Psoas muscle (tissue), 8 donors: ENCODE data around the gene SSBP2. TPM values are rescaled to one million over a fixed set of nuclear protein-coding genes. Genes with fewer than 3 reads are reported as not detected.

Source experiments
- ATAC-seq, 4 donors: fragments of 200-7000 bp; cut with Tn5 transposase; one replicate each; pipeline ENCODE4 v1.9.1; 2020; ENCODE audit warnings: moderate library complexity in 3 of 4, mild to moderate bottlenecking in 2 of 4
- DNase-seq, 2 donors: peaks; one replicate each; pipeline ENCODE4 v3.0.0-alpha.2; 2020
- H3K27ac ChIP-seq: fragments of 200-600 bp; one replicate; pipeline ENCODE4 v1.8.0; 2022
- H3K27me3 ChIP-seq, 3 donors: fragments of 200-600 bp in 1 of 3; one replicate each; pipeline versions ENCODE4 v1.6.1 to v1.8.0; 2013 to 2022; ENCODE audit warnings: low read length in 2 of 3, mild to moderate bottlenecking in 2 of 3, moderate library complexity in 1 of 3; ENCODE audit not compliant: insufficient read depth in 3 of 3
- H3K36me3 ChIP-seq, 2 donors: fragments of 200-600 bp in 1 of 2; one replicate each; pipeline versions ENCODE4 v1.6.1 to v1.8.0; 2013 to 2022; ENCODE audit warnings: low read depth in 1 of 2, mild to moderate bottlenecking in 1 of 2, moderate library complexity in 1 of 2; ENCODE audit not compliant: insufficient read depth in 1 of 2
- H3K4me1 ChIP-seq: fragments of 200-600 bp; one replicate; pipeline ENCODE4 v1.8.0; 2022
- H3K4me3 ChIP-seq: fragments of 200-600 bp; one replicate; pipeline ENCODE4 v1.8.0; 2022; ENCODE audit warnings: mild to moderate bottlenecking
- H3K9me3 ChIP-seq: fragments of 200-600 bp; one replicate; pipeline ENCODE4 v1.8.0; 2022
- CTCF ChIP-seq: fragments of 200-600 bp; IDR thresholded peaks from one replicate; pipeline ENCODE4 v1.8.0; 2022; ENCODE audit warnings: antibody characterized with exemption
- WGBS, 3 donors: extraction: QIAGEN DNeasy Blood & Tissue Kit; methylation state at CpG; one replicate each; pipeline versions ENCODE4 v1.1.6 to v1.1.7; 2013; 5-methylcytosine and 5-hydroxymethylcytosine counted together
- intact Hi-C, 2 donors: fragments of 100-400 bp; cut with DNase I; formaldehyde crosslinking; loops; one replicate each; pipeline versions ENCODE4 v1.11.0 to v1.14.2; 2022
- polyA plus RNA-seq, 3 donors: library from polyadenylated mRNA; stranded (reverse); fragments of 200-250 nt; gene quantifications; one replicate each; pipeline ENCODE4 v1.2.3, GENCODE V29; 2013
- total RNA-seq, 4 donors: library from RNA; stranded (reverse); fragmentation: NEBNext Ultra II Directional in 2 of 4; extraction: Animal tissue kit (Norgen Biotek cat#: 25700) in 2 of 4; gene quantifications; one replicate each; pipeline versions ENCODE4 v1.2.1 to v1.2.4, GENCODE V29; 2021 to 2023
- donor health status: healthy with polysubstance abuse.
- donor health status: DM: no; HTN: no; CAD: no; lungs with moderate emphysema.
- donor health status: Bipolar disorder and iron deficiency.
- donor health status: healthy.
- donor health status: DM: yes; HTN: yes; CAD: no.
- donor health status: DM: no; HTN: no; CAD: no.
- donor health status: DM: no; HTN: no; CAD: no.
- donor health status: DM: yes; HTN: yes; CAD: no.

SSBP2 gene
- total and polyA plus RNA-seq, 7 donors, result 18.2 to 42.6 (median 25.3) TPM

- H3K4me3 ChIP-seq, result peak overlapping the region; percentile 50
- DNase-seq, result peak; percentile 60 to 81
- intact Hi-C loops, result no loop called here
- ATAC-seq, result peak; percentile 53 to 84 (median 74)
- H3K27ac ChIP-seq, result peak overlapping the region; percentile 64
- H3K4me1 ChIP-seq, result peaks cover 13% of the 10 kb centered on the region
- 1 to 6% (median 2%) methylated on average over 5 of the region's 5 CpGs for WGBS, 3 donors
- no peaks in the 10 kb centered on the region for H3K27me3 ChIP-seq
- no peak for TF ChIP-seq CTCF
- H3K9me3 ChIP-seq, result no peaks in the 10 kb centered on the region
- no peaks in the 10 kb centered on the region for H3K36me3 ChIP-seq
These were observed 28.4 kb upstream of the SSBP2 start for GRCh38 chr5:81779125-81779915.

GRCh38 chr5:81778642-81779041 lies 27.7 kb upstream of the SSBP2 start:
- Histone ChIP-seq H3K9me3 (no peaks in the 10 kb centered on the region), H3K36me3 (no peaks in the 10 kb centered on the region), H3K4me1 (peaks cover 20% of the 10 kb centered on the region), H3K27me3 (no peaks in the 10 kb centered on the region), H3K27ac (peak overlapping the region; percentile 64), H3K4me3 (peak overlapping the region; percentile 50)
- intact Hi-C loops, result no loop called here
- no peak for TF ChIP-seq CTCF
- ATAC-seq, result peak; percentile 45 to 82 (median 68)
- DNase-seq, result no peak
- 5 to 10% (median 7%) methylated on average over 3 of the region's 3 CpGs for WGBS, 3 donors

- intact Hi-C loops, result no loop called here
- ATAC-seq (no peak), DNase-seq (no peak)
- no peak overlapping the region for H3K27ac ChIP-seq
- H3K27me3 ChIP-seq, result no peaks in the 10 kb centered on the region
- peaks cover 25% of the 10 kb centered on the region for H3K4me1 ChIP-seq
- WGBS, 3 donors, result 83 to 94% (median 85%) methylated on average over 4 of the region's 4 CpGs
- no peaks in the 10 kb centered on the region for H3K9me3 ChIP-seq
- no peaks in the 10 kb centered on the region for H3K36me3 ChIP-seq
- no peak overlapping the region for H3K4me3 ChIP-seq
- no peak for TF ChIP-seq CTCF
These were observed 25.4 kb upstream of the SSBP2 start for GRCh38 chr5:81776258-81776657.

- H3K9me3 ChIP-seq, result no peaks in the 10 kb centered on the region
- no peaks in the 10 kb centered on the region for H3K27me3 ChIP-seq
- no peak for TF ChIP-seq CTCF
- intact Hi-C loops, result no loop called here
- DNase-seq (no peak), ATAC-seq (no peak)
- H3K4me1 ChIP-seq, result peaks cover 21% of the 10 kb centered on the region
- H3K4me3 ChIP-seq, result no peak overlapping the region
- WGBS, 3 donors, result 75 to 84% (median 79%) methylated on average over 2 of the region's 2 CpGs
- no peak overlapping the region for H3K27ac ChIP-seq
- no peaks in the 10 kb centered on the region for H3K36me3 ChIP-seq
These were observed 23.5 kb upstream of the SSBP2 start for GRCh38 chr5:81774374-81774773.
